ENCODE results near the gene DLGAP4.
"Not testable (repeated sequence)": the region's sequence is repeated elsewhere in the genome, so short reads cannot be mapped to it uniquely, and the experiment has no call there.

DLGAP4 gene

DNA sequence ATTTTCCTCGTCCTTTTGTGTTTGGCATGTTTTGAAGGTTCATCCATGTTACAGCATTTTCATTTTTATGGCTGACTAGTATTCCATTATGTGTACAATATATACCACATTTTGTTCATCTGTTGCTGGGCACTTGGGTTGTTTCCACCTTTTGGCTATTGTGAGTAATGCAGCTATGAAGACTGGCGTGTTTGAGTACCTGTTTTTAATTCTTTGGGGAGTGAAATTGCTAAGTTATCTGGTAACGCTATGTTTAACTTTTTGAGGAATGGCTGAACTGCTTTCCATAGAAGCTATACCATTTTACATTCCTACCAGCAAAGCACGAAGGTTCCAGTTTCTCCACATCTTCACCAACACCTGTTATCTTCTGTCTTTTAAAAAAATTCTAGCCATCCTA, 198.2 kb downstream of the DLGAP4 start:
- Histone ChIP-seq H3K36me3 (ENCODE audit: control insufficient read depth in 5 of 5, insufficient read depth in 5 of 5, low read length in 5 of 5) (peaks cover 35 to 85% (median 61%) of the 10 kb centered on the region in 5 donors), H3K4me1 (ENCODE audit: control insufficient read depth in 5 of 5, insufficient read depth in 5 of 5, low read length in 5 of 5) (peaks cover 0 to 5% (median 0%) of the 10 kb centered on the region in 5 donors), H3K27ac (ENCODE audit: low read depth, low read length) (no peak overlapping the region), H3K9me3 (ENCODE audit: control insufficient read depth in 5 of 5, low read length in 5 of 5) (no peaks in the 10 kb centered on the region), H3K27me3 (ENCODE audit: control insufficient read depth in 5 of 5, insufficient read depth in 4 of 5, low read length in 5 of 5) (no peaks in the 10 kb centered on the region), H3K4me3 (ENCODE audit: low read depth in 1 of 5, low read length in 5 of 5) (no peak overlapping the region), H3K9ac (ENCODE audit: low read length in 5 of 5) (no peak overlapping the region)

DNA sequence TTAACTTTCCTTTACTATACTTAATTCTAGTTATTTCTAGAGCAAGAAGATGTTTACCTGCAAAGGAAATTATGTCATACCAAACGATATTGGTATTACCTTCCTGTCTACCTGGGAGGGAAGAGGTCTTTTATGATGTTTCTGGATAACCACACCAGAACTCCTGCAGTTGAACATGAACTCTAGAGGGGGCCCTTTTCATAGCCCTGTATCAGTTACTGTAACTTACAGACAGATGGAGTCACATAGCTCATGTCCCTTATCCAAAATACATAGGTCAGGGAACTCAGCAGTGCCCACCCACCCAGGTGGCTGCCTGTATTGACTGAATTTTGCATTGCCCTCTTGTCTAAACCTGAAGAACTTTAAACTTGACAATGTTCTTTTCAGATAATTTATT, 200.1 kb downstream of the DLGAP4 start:
- no peak overlapping the region for H3K27ac ChIP-seq (ENCODE audit: low read depth, low read length)
- H3K9ac ChIP-seq (ENCODE audit: low read length in 5 of 5), result no peak overlapping the region
- no peaks in the 10 kb centered on the region for H3K27me3 ChIP-seq (ENCODE audit: control insufficient read depth in 5 of 5, insufficient read depth in 4 of 5, low read length in 5 of 5)
- no peaks in the 10 kb centered on the region for H3K9me3 ChIP-seq (ENCODE audit: control insufficient read depth in 5 of 5, low read length in 5 of 5)
- no peaks in the 10 kb centered on the region for H3K4me1 ChIP-seq (ENCODE audit: control insufficient read depth in 5 of 5, insufficient read depth in 5 of 5, low read length in 5 of 5)
- no peak overlapping the region for H3K4me3 ChIP-seq (ENCODE audit: low read depth in 1 of 5, low read length in 5 of 5)
- H3K36me3 ChIP-seq (ENCODE audit: control insufficient read depth in 5 of 5, insufficient read depth in 5 of 5, low read length in 5 of 5), result peaks cover 37 to 74% (median 48%) of the 10 kb centered on the region in 5 donors

DNA sequence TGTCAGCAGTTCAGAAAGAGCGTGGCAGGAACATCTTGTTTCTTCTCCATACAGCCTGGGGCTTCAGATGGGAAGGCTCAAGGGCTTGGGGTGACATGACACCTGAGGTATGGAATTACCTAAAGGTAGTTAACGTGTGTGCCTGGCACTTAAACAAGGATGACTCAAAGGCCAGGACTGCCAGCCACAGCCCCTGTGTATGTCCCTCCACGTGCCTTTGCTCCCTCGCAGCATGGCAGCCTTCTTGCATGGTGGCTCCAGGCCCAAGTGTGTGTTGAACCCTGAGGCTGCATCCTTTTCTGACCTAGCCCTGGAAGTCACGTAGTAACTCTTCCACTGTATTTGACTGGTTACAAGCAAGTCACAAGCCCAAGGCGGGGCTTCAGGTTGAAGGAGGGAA, 201.6 kb downstream of the DLGAP4 start:
- Histone ChIP-seq H3K36me3 (ENCODE audit: control insufficient read depth in 5 of 5, insufficient read depth in 5 of 5, low read length in 5 of 5) (peaks cover 35 to 73% (median 46%) of the 10 kb centered on the region in 5 donors), H3K27ac (ENCODE audit: low read depth, low read length) (no peak overlapping the region), H3K27me3 (ENCODE audit: control insufficient read depth in 5 of 5, insufficient read depth in 4 of 5, low read length in 5 of 5) (no peaks in the 10 kb centered on the region), H3K4me3 (ENCODE audit: low read depth in 1 of 5, low read length in 5 of 5) (no peak overlapping the region), H3K9me3 (ENCODE audit: control insufficient read depth in 5 of 5, low read length in 5 of 5) (no peaks in the 10 kb centered on the region), H3K4me1 (ENCODE audit: control insufficient read depth in 5 of 5, insufficient read depth in 5 of 5, low read length in 5 of 5) (no peaks in the 10 kb centered on the region), H3K9ac (ENCODE audit: low read length in 5 of 5) (no peak overlapping the region)

DNA sequence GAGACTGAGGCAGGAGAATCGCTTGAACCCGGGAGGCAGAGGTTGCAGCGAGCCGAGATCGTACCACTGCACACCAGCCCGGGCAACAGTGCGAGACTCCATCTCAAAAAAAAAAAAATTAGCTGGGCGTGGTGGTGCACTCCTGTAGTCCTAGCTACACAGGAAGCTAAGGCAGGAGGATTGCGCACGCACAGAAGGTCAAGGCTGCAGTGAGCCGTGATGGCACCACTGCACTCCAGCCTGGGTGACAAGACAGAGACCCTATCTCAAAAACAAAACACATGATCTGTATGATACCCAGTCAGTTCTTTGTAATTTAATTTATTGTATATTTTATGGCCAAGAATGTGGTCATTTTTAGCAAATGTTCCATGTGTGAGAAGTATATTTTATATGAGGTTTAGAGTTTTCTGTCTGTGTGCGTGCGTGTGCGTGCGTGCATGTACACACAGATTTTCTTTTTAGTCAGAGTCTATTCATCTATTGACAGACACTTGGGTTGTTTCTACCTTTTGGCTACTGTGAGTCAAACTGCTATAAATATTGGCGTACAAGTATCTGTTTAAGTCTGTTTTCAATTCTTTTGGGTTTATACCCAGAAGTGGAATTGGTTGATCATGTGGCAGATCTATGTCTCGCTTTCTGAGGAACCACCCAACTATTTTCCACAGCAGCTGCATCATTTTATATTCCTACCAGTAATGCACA, 213.0 kb downstream of the DLGAP4 start:
- no peak overlapping the region for H3K27ac ChIP-seq (ENCODE audit: low read depth, low read length)
- H3K9me3 ChIP-seq (ENCODE audit: control insufficient read depth in 5 of 5, low read length in 5 of 5), result no peaks in the 10 kb centered on the region
- H3K27me3 ChIP-seq (ENCODE audit: control insufficient read depth in 5 of 5, insufficient read depth in 4 of 5, low read length in 5 of 5), result no peaks in the 10 kb centered on the region
- H3K9ac ChIP-seq (ENCODE audit: low read length in 5 of 5), result no peak overlapping the region
- peaks cover 9 to 58% (median 37%) of the 10 kb centered on the region in 5 donors for H3K36me3 ChIP-seq (ENCODE audit: control insufficient read depth in 5 of 5, insufficient read depth in 5 of 5, low read length in 5 of 5)
- no peak overlapping the region for H3K4me3 ChIP-seq (ENCODE audit: low read depth in 1 of 5, low read length in 5 of 5)
- H3K4me1 ChIP-seq (ENCODE audit: control insufficient read depth in 5 of 5, insufficient read depth in 5 of 5, low read length in 5 of 5), result peaks cover 0 to 5% (median 3%) of the 10 kb centered on the region in 5 donors

DNA sequence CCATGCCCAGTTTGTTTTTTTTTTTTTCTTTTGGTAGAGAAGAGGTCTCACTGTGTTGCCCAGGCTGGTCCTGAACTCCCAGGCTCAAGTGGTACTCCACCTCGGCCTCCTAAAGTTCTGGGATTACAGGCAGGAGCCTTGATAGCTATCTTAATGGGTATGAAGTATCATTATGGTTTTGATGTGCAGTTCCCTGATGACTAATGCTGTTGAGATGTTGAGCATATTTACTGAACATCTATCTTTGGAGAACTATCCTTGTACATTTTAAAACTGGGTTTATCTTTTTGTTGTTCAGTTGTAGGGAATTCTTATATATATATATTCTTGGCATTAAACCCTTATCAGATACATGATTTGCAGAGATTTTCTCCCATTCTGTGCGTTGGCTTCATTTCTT, 213.8 kb downstream of the DLGAP4 start:
- Histone ChIP-seq H3K9me3 (ENCODE audit: control insufficient read depth in 5 of 5, low read length in 5 of 5) (no peaks in the 10 kb centered on the region), H3K27ac (ENCODE audit: low read depth, low read length) (no peak overlapping the region), H3K4me1 (ENCODE audit: control insufficient read depth in 5 of 5, insufficient read depth in 5 of 5, low read length in 5 of 5) (peaks cover 0 to 5% (median 3%) of the 10 kb centered on the region in 5 donors), H3K9ac (ENCODE audit: low read length in 5 of 5) (no peak overlapping the region), H3K36me3 (ENCODE audit: control insufficient read depth in 5 of 5, insufficient read depth in 5 of 5, low read length in 5 of 5) (peaks cover 8 to 58% (median 39%) of the 10 kb centered on the region in 5 donors), H3K4me3 (ENCODE audit: low read depth in 1 of 5, low read length in 5 of 5) (no peak overlapping the region), H3K27me3 (ENCODE audit: control insufficient read depth in 5 of 5, insufficient read depth in 4 of 5, low read length in 5 of 5) (no peaks in the 10 kb centered on the region)

DNA sequence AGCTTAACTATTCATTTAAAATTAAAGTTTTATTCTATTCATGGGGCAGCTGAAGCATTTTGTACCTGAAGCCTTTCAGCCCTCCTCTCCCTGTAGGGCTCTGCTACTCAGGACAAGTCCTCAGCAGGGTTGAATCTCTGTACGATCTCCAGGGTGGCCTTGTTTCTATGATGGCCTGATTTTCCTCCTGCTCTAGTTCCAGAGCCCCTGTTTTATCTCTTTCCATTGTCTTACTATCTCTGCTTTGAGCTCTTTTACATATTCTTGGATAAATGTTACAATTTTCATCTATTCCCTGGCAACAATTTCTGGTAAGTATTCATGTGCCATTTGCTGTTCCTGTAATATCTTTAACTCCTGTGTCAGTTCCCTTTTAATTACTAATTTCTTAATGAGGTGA, 215.4 kb downstream of the DLGAP4 start:
- no peak overlapping the region for H3K9ac ChIP-seq (ENCODE audit: low read length in 5 of 5)
- H3K27ac ChIP-seq (ENCODE audit: low read depth, low read length), result no peak overlapping the region
- H3K9me3 ChIP-seq (ENCODE audit: control insufficient read depth in 5 of 5, low read length in 5 of 5), result no peaks in the 10 kb centered on the region
- H3K27me3 ChIP-seq (ENCODE audit: control insufficient read depth in 5 of 5, insufficient read depth in 4 of 5, low read length in 5 of 5), result no peaks in the 10 kb centered on the region
- H3K36me3 ChIP-seq (ENCODE audit: control insufficient read depth in 5 of 5, insufficient read depth in 5 of 5, low read length in 5 of 5), result peaks cover 6 to 63% (median 48%) of the 10 kb centered on the region in 5 donors
- H3K4me1 ChIP-seq (ENCODE audit: control insufficient read depth in 5 of 5, insufficient read depth in 5 of 5, low read length in 5 of 5), result peaks cover 0 to 5% (median 3%) of the 10 kb centered on the region in 5 donors
- H3K4me3 ChIP-seq (ENCODE audit: low read depth in 1 of 5, low read length in 5 of 5), result no peak overlapping the region

DNA sequence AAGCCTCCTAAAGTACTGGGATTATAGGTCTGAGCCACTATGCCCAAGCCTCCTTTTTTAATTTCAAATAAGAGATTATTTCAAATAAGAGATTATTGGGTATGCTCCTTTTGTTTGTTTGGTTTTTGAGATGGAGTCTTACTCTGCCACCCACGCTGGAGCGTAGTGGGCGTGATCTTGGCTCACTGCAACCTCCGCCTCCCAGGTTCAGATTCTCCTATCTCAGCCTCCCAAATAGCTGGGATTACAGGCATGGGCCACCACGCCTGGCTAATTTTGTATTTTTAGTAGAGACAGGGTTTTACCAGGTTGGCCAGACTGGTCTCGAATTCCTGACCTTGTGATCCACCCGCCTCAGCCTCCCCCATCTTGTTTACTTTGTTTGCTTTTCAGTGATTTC, 216.3 kb downstream of the DLGAP4 start:
- not testable (repeated sequence) for H3K27ac ChIP-seq (ENCODE audit: low read depth, low read length); H3K9me3 ChIP-seq (ENCODE audit: control insufficient read depth in 5 of 5, low read length in 5 of 5); H3K9ac ChIP-seq (ENCODE audit: low read length in 5 of 5); H3K4me1 ChIP-seq (ENCODE audit: control insufficient read depth in 5 of 5, insufficient read depth in 5 of 5, low read length in 5 of 5); H3K27me3 ChIP-seq (ENCODE audit: control insufficient read depth in 5 of 5, insufficient read depth in 4 of 5, low read length in 5 of 5); H3K4me3 ChIP-seq (ENCODE audit: low read depth in 1 of 5, low read length in 5 of 5)
- peaks cover 6 to 72% (median 55%) of the 10 kb centered on the region in 5 donors for H3K36me3 ChIP-seq (ENCODE audit: control insufficient read depth in 5 of 5, insufficient read depth in 5 of 5, low read length in 5 of 5)

DNA sequence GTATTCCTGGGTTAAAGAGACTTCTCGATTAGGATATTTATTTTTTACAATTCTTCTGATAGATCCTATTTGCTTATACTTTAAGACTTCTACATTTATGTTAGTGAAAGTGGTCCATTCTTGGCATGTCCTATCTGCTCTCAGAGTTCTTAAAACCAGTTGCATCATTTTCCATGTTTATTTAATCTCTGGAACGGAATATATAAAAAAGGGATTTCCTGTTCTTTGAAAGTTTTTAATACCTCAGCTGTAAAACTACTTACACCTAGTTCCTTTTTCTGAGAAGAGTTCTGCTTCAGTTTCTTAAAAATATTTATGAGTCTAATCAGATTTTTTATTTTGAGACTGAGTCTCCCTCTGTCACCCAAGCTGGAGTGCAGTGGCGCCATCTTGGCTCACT, 217.2 kb downstream of the DLGAP4 start:
- Histone ChIP-seq H3K27ac (ENCODE audit: low read depth, low read length) (no peak overlapping the region), H3K4me3 (ENCODE audit: low read depth in 1 of 5, low read length in 5 of 5) (no peak overlapping the region), H3K27me3 (ENCODE audit: control insufficient read depth in 5 of 5, insufficient read depth in 4 of 5, low read length in 5 of 5) (no peaks in the 10 kb centered on the region), H3K9me3 (ENCODE audit: control insufficient read depth in 5 of 5, low read length in 5 of 5) (no peaks in the 10 kb centered on the region), H3K9ac (ENCODE audit: low read length in 5 of 5) (no peak overlapping the region), H3K4me1 (ENCODE audit: control insufficient read depth in 5 of 5, insufficient read depth in 5 of 5, low read length in 5 of 5) (peaks cover 0 to 5% (median 3%) of the 10 kb centered on the region in 5 donors), H3K36me3 (ENCODE audit: control insufficient read depth in 5 of 5, insufficient read depth in 5 of 5, low read length in 5 of 5) (peaks cover 4 to 76% (median 59%) of the 10 kb centered on the region in 5 donors)

DNA sequence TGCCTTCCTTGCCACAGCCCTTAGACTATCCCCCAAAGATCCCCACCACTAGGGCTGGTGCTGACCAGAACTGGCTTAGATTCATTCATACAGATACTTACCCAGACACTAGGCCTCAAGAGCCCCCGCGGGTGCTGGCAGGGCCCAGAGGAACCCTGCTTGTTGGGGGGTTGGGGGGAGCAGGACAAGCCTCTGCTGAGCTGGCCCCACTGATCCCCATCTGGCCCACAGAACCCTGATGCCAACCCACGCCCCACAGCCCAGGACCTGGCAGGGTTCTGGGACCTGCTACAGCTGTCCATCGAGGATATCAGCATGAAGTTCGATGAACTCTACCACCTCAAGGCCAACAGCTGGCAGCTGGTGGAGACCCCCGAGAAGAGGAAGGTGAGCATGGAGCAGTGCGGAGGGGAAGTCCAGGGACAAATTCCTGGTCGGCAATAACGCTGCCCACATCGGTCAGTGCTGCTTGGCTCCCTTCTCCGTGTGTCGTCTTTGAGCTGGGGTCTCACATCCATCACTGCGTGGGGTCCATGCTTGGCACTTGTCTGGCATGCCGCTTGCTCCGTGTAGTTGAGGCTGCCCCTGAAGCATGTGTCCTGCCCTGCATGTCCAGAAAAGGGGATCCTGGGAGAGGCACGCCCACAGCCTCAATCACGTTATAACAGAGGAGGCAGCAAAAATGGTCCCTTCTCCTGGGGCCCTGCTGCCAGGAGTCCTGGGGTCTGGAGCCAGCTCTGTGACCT, 219.7 kb downstream of the DLGAP4 start:
- Histone ChIP-seq H3K9me3 (ENCODE audit: control insufficient read depth in 5 of 5, low read length in 5 of 5) (no peaks in the 10 kb centered on the region), H3K4me1 (ENCODE audit: control insufficient read depth in 5 of 5, insufficient read depth in 5 of 5, low read length in 5 of 5) (peaks cover 0 to 5% (median 3%) of the 10 kb centered on the region in 5 donors), H3K9ac (ENCODE audit: low read length in 5 of 5) (no peak overlapping the region), H3K27ac (ENCODE audit: low read depth, low read length) (no peak overlapping the region), H3K36me3 (ENCODE audit: control insufficient read depth in 5 of 5, insufficient read depth in 5 of 5, low read length in 5 of 5) (peaks cover 2 to 68% (median 53%) of the 10 kb centered on the region in 5 donors), H3K4me3 (ENCODE audit: low read depth in 1 of 5, low read length in 5 of 5) (no peak overlapping the region), H3K27me3 (ENCODE audit: control insufficient read depth in 5 of 5, insufficient read depth in 4 of 5, low read length in 5 of 5) (no peaks in the 10 kb centered on the region)

DNA sequence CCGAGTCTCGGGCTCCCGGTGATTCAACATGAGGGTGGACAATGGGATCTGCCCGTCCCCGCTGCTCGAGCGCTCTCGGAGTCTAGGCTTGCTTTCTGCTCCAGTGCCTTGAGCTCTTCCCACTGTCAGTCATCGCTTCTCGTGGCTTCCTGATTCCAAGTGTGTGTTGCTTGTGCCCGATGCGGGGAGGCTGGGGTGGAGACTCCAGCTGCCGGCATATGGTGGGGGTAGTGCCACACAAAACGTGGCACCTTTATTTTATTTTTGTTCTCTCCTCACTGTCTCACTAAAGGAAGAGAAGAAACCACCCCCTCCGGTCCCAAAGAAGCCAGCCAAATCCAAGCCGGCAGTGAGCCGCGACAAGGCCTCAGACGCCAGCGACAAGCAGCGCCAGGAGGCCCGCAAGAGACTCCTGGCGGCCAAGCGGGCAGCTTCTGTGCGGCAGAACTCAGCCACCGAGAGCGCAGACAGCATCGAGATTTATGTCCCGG, 220.4 kb downstream of the DLGAP4 start:
- Histone ChIP-seq H3K27me3 (ENCODE audit: control insufficient read depth in 5 of 5, insufficient read depth in 4 of 5, low read length in 5 of 5) (no peaks in the 10 kb centered on the region), H3K4me3 (ENCODE audit: low read depth in 1 of 5, low read length in 5 of 5) (no peak overlapping the region), H3K9me3 (ENCODE audit: control insufficient read depth in 5 of 5, low read length in 5 of 5) (no peaks in the 10 kb centered on the region), H3K9ac (ENCODE audit: low read length in 5 of 5) (no peak overlapping the region), H3K27ac (ENCODE audit: low read depth, low read length) (no peak overlapping the region), H3K4me1 (ENCODE audit: control insufficient read depth in 5 of 5, insufficient read depth in 5 of 5, low read length in 5 of 5) (peaks cover 0 to 5% (median 3%) of the 10 kb centered on the region in 5 donors), H3K36me3 (ENCODE audit: control insufficient read depth in 5 of 5, insufficient read depth in 5 of 5, low read length in 5 of 5) (peaks cover under 1 to 66% (median 50%) of the 10 kb centered on the region in 5 donors)

Measured in subcutaneous abdominal adipose tissue (tissue), 5 donors.